Mesenchymal stem cell (in vitro differentiated cells and primary cell): Measurements from ENCODE around the gene PAX9.

Experiments used
- DNase-seq: peaks from one replicate; pipeline ENCODE4 v3.0.0-alpha.2; 2013
- H2AFZ ChIP-seq: one replicate; pipeline ENCODE4 v1.6.1; 2013; ENCODE audit warnings: low read depth, mild to moderate bottlenecking, control low read depth, inconsistent platforms, low read length, moderate library complexity
- H2AK5ac ChIP-seq: 2 replicates; pipeline ENCODE4 v1.6.1; 2013; ENCODE audit warnings: low read length, moderate library complexity, mild to moderate bottlenecking, inconsistent platforms; ENCODE audit not compliant: severe bottlenecking
- H2BK120ac ChIP-seq: one replicate; pipeline ENCODE4 v1.6.1; 2013; ENCODE audit warnings: low read depth, mild to moderate bottlenecking, inconsistent platforms, low read length, moderate library complexity
- H2BK12ac ChIP-seq, 2 experiments: one replicate each; pipeline ENCODE4 v1.6.1; 2013; ENCODE audit warnings: inconsistent platforms in 2 of 2, low read length in 2 of 2, mild to moderate bottlenecking in 2 of 2, moderate library complexity in 2 of 2, control low read depth in 1 of 2
- H2BK15ac ChIP-seq: one replicate; pipeline ENCODE4 v1.6.1; 2013; ENCODE audit warnings: mild to moderate bottlenecking, low read depth, inconsistent platforms; ENCODE audit not compliant: poor library complexity, severe bottlenecking
- H2BK5ac ChIP-seq: 2 replicates; pipeline ENCODE4 v1.6.1; 2013; ENCODE audit warnings: low read depth, mild to moderate bottlenecking, low read length, control low read depth, inconsistent platforms; ENCODE audit not compliant: poor library complexity, severe bottlenecking
- H3K14ac ChIP-seq, 2 experiments: one replicate each; pipeline ENCODE4 v1.6.1; 2013; ENCODE audit warnings: inconsistent platforms in 2 of 2, low read length in 2 of 2, control low read depth in 1 of 2, mild to moderate bottlenecking in 1 of 2, moderate library complexity in 1 of 2
- H3K18ac ChIP-seq, 2 experiments: one replicate each; pipeline ENCODE4 v1.6.1; 2013; ENCODE audit warnings: inconsistent platforms in 2 of 2, low read length in 2 of 2, control low read depth in 1 of 2, low read depth in 1 of 2, mild to moderate bottlenecking in 1 of 2
- H3K23ac ChIP-seq, 2 experiments: one replicate each; pipeline ENCODE4 v1.6.1; 2013; ENCODE audit warnings: inconsistent platforms in 2 of 2, low read length in 2 of 2, mild to moderate bottlenecking in 2 of 2, moderate library complexity in 2 of 2, control low read depth in 1 of 2
- H3K27ac ChIP-seq: 2 replicates; pipeline ENCODE4 v1.5.1; 2013; ENCODE audit warnings: mild to moderate bottlenecking, moderate library complexity, low read length, control low read depth, inconsistent platforms; ENCODE audit not compliant: poor library complexity, severe bottlenecking
- H3K27me3 ChIP-seq, 2 experiments: 2 replicates each; pipeline versions ENCODE4 v1.6.1 to v1.7.0; 2013; ENCODE audit warnings: low read length in 2 of 2, mild to moderate bottlenecking in 2 of 2, moderate library complexity in 2 of 2, control low read depth in 1 of 2, inconsistent platforms in 1 of 2; ENCODE audit not compliant: control insufficient read depth in 1 of 2, insufficient read depth in 1 of 2
- H3K36me3 ChIP-seq, 2 experiments: 2 replicates each; pipeline versions ENCODE4 v1.6.1 to v1.7.0; 2013; ENCODE audit warnings: low read length in 2 of 2, control low read depth in 1 of 2, inconsistent platforms in 1 of 2, low read depth in 1 of 2, mild to moderate bottlenecking in 1 of 2; ENCODE audit not compliant: insufficient read depth in 2 of 2, control insufficient read depth in 1 of 2
- H3K4ac ChIP-seq, 2 experiments: one replicate each; pipeline ENCODE4 v1.6.1; 2013; ENCODE audit warnings: inconsistent platforms in 2 of 2, low read length in 2 of 2, mild to moderate bottlenecking in 2 of 2, moderate library complexity in 2 of 2, control low read depth in 1 of 2, low read depth in 1 of 2
- H3K4me1 ChIP-seq: 2 replicates; pipeline ENCODE4 v1.6.1; 2013; ENCODE audit warnings: low read depth, low read length, control low read depth; ENCODE audit not compliant: control insufficient read depth, insufficient read depth
- H3K4me2 ChIP-seq: 2 replicates; pipeline ENCODE4 v1.6.1; 2013; ENCODE audit warnings: low read length, mild to moderate bottlenecking, inconsistent platforms; ENCODE audit not compliant: poor library complexity, severe bottlenecking
- H3K4me3 ChIP-seq, 2 experiments: 2 replicates each; pipeline versions ENCODE4 v1.5.1 to v1.7.0; 2013; ENCODE audit warnings: low read length in 2 of 2, mild to moderate bottlenecking in 2 of 2, control low read depth in 1 of 2, low read depth in 1 of 2; ENCODE audit not compliant: insufficient read depth in 1 of 2
- H3K79me1 ChIP-seq: replicated peaks from 2 replicates; pipeline ENCODE4 v1.6.1; 2013; ENCODE audit warnings: mild to moderate bottlenecking, control low read depth, low read length, inconsistent platforms; ENCODE audit not compliant: poor library complexity, severe bottlenecking
- H3K9ac ChIP-seq: 2 replicates; pipeline ENCODE4 v1.7.0; 2013; ENCODE audit warnings: mild to moderate bottlenecking, low read length, moderate library complexity
- H3K9me3 ChIP-seq: 2 replicates; pipeline ENCODE4 v1.7.0; 2013; ENCODE audit warnings: mild to moderate bottlenecking, low read length; ENCODE audit not compliant: control insufficient read depth
- H4K8ac ChIP-seq: one replicate; pipeline ENCODE4 v1.6.1; 2013; ENCODE audit warnings: inconsistent platforms, mild to moderate bottlenecking, low read length, moderate library complexity
- H4K91ac ChIP-seq: one replicate; pipeline ENCODE4 v1.6.1; 2013; ENCODE audit warnings: mild to moderate bottlenecking, low read length, inconsistent platforms
- WGBS: methylation state at CpG from one replicate; pipeline ENCODE4 v1.1.7; 2013; ENCODE audit warnings: mixed read lengths; 5-methylcytosine and 5-hydroxymethylcytosine counted together

PAX9 gene

DNA sequence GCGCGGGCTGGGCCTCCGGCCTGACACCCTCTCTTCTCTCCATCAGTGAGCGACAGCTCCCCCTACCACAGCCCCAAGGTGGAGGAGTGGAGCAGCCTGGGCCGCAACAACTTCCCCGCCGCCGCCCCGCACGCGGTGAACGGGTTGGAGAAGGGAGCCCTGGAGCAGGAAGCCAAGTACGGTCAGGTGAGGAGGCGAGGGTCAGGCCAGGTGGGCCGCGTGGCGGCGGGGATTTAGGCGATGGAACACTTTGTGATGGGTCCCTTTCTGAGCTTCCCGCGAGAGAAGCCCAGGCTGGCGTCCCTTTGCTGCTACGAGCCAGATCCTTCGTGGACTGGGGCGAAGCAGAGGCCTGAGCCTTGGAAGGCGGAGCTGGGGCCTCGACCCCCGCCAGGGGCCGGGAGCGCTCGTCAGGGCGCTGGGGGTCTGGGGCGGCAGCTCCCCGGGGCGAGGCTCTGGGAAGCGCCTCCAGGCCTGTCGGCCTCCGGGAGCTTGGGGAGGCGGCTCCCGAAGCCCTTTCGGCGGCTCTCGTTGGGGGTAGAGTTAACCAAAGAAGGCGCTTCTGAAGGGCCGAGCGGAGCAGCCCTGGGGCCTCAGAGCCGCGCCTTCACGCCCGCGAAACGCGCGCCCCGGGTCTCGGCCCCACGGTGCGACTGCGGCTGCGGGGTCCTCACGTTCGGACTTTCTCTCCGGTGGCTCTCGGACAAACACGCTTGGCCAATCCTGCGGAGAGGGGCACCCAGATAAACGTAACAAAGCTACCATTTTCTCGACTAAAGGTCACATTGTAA lies 5.0 kb downstream of the PAX9 start:
- peak overlapping the region; percentile 70 for H3K4me2 ChIP-seq
- peaks cover 0 to 61% of the 10 kb centered on the region in 2 experiments for H3K27me3 ChIP-seq
- peak overlapping the region; percentile 49 for H2BK15ac ChIP-seq
- H2AK5ac ChIP-seq: no peak overlapping the region
- peak overlapping the region in 1 of 2 experiments; percentile 44 for H3K4me3 ChIP-seq
- H3K79me1 ChIP-seq: peaks cover 9% of the 10 kb centered on the region
- no peak overlapping the region for H2BK5ac ChIP-seq
- H2BK120ac ChIP-seq: peak overlapping the region; percentile 39
- peak overlapping the region in 1 of 2 experiments; percentile 42 for H3K23ac ChIP-seq
- no peak overlapping the region for H2AFZ ChIP-seq
- DNase-seq: no peak
- no peak overlapping the region for H2BK12ac ChIP-seq
- H3K18ac ChIP-seq: peak overlapping the region in 1 of 2 experiments; percentile 28
- no peak overlapping the region for H4K8ac ChIP-seq
- H3K4me1 ChIP-seq: peaks cover 23% of the 10 kb centered on the region
- H3K9me3 ChIP-seq: no peaks in the 10 kb centered on the region
- H3K4ac ChIP-seq: peak overlapping the region in 1 of 2 experiments; percentile 26
- peaks cover 0 to 9% of the 10 kb centered on the region in 2 experiments for H3K36me3 ChIP-seq
- H3K14ac ChIP-seq: no peak overlapping the region
- peak overlapping the region; percentile 22 for H3K27ac ChIP-seq
- H3K9ac ChIP-seq: no peak overlapping the region
- peak overlapping the region; percentile 0 for H4K91ac ChIP-seq
- 4% methylated on average over 63 of the region's 68 CpGs for WGBS

DNA sequence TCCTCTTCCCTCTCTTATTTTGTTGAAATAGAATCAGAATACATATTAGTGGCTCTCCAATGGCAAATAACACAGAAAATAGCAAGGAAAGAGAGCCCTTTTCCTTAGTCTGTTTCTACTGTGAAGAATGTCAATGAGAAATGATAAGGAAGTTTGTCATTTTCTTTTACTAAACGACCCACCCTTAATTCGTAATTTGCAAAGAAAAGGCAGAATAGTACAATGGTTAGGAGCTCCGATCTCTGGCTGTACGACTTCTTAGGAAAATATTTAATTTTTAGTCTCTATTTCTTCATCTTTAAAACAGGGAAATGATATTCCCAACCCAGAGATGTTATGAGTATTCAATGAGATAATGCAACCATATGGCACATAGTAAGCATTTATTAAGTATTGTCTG lies 6.0 kb downstream of the PAX9 start:
- WGBS: no CpG with 5 or more reads among the region's 4 CpGs
- H2AK5ac ChIP-seq: no peak overlapping the region
- no peak for DNase-seq

DNA sequence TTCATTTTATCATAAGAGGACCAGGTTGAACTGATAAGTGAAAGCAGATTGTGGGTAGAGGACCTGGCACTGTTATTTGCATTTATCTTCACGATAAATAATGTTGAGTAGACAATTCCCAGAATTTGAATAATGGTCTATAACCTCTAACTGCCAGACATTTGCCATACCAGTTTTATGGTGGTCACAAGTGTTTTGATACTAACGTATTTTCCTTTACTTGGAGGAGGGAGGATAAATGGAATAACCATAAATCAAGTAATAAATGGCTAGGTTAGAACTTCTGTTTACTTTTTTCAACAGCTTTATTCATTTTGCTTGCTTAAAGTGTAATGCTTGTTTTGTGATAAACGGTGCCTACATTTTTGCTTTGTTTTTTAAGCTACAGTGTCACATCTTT lies 9.5 kb downstream of the PAX9 start:
- Histone ChIP-seq H3K14ac (no peak overlapping the region), H2BK120ac (no peak overlapping the region), H3K9ac (no peak overlapping the region), H2BK15ac (no peak overlapping the region), H3K4me1 (peaks cover 10% of the 10 kb centered on the region), H3K27ac (no peak overlapping the region), H3K79me1 (peaks cover 8% of the 10 kb centered on the region), H2BK12ac (no peak overlapping the region), H3K4me2 (no peak overlapping the region), H3K36me3 (peaks cover 0 to 10% of the 10 kb centered on the region in 2 experiments), H3K18ac (no peak overlapping the region), H2AK5ac (no peak overlapping the region), H3K4ac (no peak overlapping the region), H4K8ac (no peak overlapping the region), H2BK5ac (no peak overlapping the region), H3K4me3 (no peak overlapping the region), H3K9me3 (no peaks in the 10 kb centered on the region), H3K27me3 (peaks cover 0 to 20% of the 10 kb centered on the region in 2 experiments), H4K91ac (no peak overlapping the region), H2AFZ (no peak overlapping the region), H3K23ac (no peak overlapping the region)
- WGBS: no CpG with 5 or more reads among the region's 3 CpGs
- DNase-seq: no peak

More for the DNA sequence above, 6.0 kb downstream of the PAX9 start:
- Histone ChIP-seq H3K9ac (no peak overlapping the region), H4K91ac (no peak overlapping the region), H3K4me2 (no peak overlapping the region), H3K4me1 (peaks cover 19% of the 10 kb centered on the region), H4K8ac (no peak overlapping the region), H2AFZ (no peak overlapping the region), H3K9me3 (no peaks in the 10 kb centered on the region), H3K36me3 (peaks cover 0 to 9% of the 10 kb centered on the region in 2 experiments), H3K14ac (no peak overlapping the region), H3K27me3 (peaks cover 0 to 55% of the 10 kb centered on the region in 2 experiments), H2BK120ac (no peak overlapping the region), H3K79me1 (peaks cover 9% of the 10 kb centered on the region), H2BK5ac (no peak overlapping the region), H3K23ac (no peak overlapping the region), H3K4me3 (no peak overlapping the region), H2BK12ac (no peak overlapping the region), H3K4ac (no peak overlapping the region), H3K27ac (no peak overlapping the region), H2BK15ac (no peak overlapping the region), H3K18ac (no peak overlapping the region)

DNA sequence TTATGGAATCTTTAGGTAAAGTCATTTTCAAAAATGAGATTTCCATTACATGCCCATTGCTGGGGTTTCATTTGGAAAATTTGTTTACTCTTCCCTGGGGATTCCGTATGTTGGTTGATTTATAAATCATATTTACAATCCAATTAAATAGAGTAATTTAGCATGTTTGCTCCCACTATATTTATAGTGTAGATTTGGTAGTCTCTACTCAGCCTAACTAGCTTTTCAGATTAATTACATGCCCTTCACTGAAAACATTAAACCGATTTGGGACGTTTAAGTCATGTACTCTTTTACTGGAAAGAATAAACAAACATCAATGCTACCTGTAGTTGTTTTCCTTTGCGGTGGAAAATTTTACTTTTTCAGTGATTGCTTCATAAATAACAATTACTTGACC lies 10.4 kb downstream of the PAX9 start:
- Histone ChIP-seq H3K4me3 (no peak overlapping the region), H4K91ac (no peak overlapping the region), H3K27me3 (peaks cover 0 to 11% of the 10 kb centered on the region in 2 experiments), H3K18ac (no peak overlapping the region), H2AFZ (no peak overlapping the region), H2BK120ac (no peak overlapping the region), H3K9me3 (no peaks in the 10 kb centered on the region), H2BK5ac (no peak overlapping the region), H3K14ac (no peak overlapping the region), H3K79me1 (no peaks in the 10 kb centered on the region), H3K36me3 (peaks cover 0 to 5% of the 10 kb centered on the region in 2 experiments), H3K4ac (no peak overlapping the region), H2AK5ac (no peak overlapping the region), H3K27ac (no peak overlapping the region), H2BK12ac (no peak overlapping the region), H4K8ac (no peak overlapping the region), H2BK15ac (no peak overlapping the region), H3K23ac (no peak overlapping the region), H3K9ac (no peak overlapping the region), H3K4me2 (no peak overlapping the region), H3K4me1 (peaks cover 3% of the 10 kb centered on the region)
- WGBS: no CpG with 5 or more reads among the region's 4 CpGs
- no peak for DNase-seq
